ENCODE data around the gene TASL. TPM values are rescaled to one million over a fixed set of nuclear protein-coding genes. Genes with fewer than 3 reads are reported as not detected.
"Not testable (repeated sequence)": the region's sequence is repeated elsewhere in the genome, so short reads cannot be mapped to it uniquely, and the experiment has no call there.

TASL gene, protein sequence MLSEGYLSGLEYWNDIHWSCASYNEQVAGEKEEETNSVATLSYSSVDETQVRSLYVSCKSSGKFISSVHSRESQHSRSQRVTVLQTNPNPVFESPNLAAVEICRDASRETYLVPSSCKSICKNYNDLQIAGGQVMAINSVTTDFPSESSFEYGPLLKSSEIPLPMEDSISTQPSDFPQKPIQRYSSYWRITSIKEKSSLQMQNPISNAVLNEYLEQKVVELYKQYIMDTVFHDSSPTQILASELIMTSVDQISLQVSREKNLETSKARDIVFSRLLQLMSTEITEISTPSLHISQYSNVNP
- not detected in 2 replicates for total RNA-seq (2014; rRNA removed; shearing (Covaris generic))

DNA sequence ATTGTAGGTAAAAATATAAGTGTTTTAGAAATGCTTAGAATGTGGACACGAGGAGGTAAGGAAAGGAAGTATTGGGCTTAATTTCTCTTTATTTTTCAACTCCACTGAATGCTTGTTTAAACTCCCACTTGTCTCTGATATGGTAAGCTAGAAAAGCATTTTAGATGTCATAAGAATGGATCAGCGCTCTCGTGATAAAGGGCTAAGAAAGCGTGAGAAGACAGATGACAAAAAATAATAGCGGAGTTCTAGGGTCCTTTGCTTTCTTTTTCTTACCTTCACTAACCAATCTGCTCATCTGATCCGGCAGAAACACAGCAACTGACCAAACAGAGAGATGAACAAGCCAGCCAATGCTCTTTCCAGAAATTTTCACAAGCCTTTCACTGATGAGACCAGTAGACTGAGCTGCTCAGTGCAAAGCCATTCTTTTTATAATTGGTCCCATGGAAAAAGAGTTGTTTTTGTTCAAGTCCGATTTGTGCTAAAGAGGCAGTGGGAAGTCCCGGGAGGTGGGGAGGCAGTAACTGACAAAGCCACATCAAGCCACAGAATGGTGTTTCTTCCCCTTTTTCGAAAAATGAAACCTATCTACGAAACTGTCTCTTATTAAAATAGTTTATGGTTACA is at the start of gene TASL:
Gene TASL (minus strand): TSS at position 405 of the 630 bp plus-strand sequence. CDS start 17,411 bp downstream, outside the sequence.
- peak; percentile 33 for DNase-seq (ENCODE audit: low read depth)

DNA sequence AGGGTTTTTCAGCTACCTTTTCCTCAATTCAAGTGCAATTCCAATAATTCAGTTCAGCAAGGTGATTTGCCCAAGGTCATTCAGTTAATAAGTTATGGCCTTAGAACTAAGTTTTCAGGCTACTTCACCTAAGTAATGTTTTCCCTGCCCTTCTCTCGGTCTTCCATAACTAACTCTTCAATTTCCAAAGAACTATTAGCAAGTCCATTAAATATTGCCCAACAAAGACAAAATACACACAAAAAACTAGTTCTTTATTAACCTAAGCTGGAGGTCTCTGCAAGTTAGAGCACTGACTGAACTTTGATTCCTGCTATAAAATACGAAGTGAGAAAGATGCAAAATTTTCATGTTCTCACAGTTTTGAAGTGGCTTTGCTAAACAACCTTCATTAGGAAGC is 48.8 kb upstream of the TASL start:
- DNase-seq (ENCODE audit: low read depth) = no peak

DNA sequence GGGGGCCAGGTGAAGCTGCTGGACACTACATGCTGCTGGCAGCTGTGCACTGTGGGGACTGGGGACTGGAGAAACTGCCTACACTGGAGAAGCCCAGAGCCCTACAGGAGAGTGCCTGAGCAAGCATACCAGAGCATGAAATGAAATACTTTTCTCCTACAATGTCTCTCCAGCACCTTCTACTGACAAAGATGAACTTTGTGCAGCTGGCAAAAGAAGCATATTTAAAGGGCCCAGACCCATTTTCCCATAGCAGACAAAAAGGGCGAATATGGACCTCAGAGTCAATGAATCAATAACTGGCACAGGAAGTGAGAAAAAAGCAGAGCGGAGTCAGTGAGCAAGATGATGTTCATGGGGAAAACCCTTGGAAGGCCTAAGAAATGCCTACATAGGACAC is 44.8 kb upstream of the TASL start:
- no peak for DNase-seq (ENCODE audit: low read depth)

DNA sequence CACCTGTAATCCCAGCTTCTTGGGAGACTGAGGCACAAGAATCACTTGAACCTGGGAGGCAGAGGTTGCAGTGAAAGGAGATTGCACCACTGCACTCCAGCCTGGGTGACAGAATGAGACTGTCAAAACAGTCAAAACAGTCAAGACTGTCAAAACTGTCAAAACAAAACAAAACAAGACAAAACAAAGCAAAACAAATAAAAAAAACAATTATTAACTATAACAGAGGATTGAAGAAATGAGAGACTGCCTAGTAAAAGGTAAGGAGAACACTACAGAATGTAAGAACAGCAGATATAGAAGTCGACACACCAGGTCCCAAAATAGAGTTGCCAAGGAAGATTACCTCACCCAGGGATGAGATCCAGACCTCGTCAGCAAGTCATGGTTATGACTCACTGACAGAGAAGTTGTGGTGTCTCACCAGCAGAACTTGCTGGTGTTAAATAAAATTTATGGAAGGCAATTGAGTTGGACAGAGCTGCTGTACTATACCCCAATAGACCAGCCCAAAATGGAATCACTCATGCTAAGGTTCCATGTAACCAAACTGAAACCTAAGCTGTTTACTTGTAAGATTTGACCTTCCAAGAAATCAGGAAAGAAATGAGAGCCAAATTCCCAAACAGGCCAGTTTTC is 43.5 kb upstream of the TASL start:
- DNase-seq (ENCODE audit: low read depth) = peak; percentile 71

DNA sequence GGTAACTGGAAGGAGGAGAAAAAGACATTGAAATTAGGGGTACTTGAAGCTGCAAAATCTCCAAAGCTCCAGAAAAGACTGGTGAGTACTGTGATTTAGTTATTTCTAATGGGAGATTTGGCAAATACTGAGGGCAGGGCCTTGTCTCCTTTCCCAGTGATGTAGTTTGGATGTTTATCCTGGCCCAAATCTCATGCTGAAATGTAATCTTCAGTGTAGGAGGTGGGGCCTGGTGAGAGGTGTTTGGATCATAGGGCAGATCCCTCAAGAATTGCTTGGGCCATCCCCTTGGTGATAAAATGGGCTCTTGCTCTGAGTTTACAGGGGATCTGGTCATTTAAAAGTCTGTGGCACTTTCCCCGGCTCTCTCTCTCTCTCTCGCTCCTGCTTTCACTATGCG is 42.6 kb upstream of the TASL start:
- no peak for DNase-seq (ENCODE audit: low read depth)

DNA sequence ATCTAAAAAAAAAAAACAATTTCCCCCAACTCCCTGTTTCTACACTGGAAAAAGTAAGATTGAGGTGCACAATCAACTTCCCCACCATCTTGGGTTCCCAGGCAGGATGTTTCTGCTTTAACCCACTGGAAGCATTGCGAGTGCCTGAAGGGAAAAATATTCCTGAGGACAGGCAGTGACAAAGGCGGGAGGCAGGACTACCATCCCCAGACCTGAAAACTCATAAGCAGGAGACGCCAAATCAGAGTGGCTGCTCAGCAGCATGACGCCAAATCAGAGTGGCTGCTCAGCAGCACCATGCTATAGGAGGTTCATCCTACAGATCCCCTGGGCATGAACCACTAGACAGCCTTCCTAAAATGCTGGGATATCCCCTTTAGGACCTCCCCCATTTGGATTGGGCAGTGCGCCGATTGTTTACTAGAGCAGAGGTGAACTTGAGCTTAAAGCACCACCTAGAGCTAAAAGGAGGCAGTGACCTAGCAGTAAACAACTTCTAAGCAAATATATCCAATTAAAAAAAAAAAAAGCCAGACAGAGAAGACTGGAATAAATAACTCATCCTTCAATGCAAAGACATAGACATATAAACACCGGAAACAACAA is 40.7 kb upstream of the TASL start:
- DNase-seq (ENCODE audit: low read depth) = peak; percentile 5

DNA sequence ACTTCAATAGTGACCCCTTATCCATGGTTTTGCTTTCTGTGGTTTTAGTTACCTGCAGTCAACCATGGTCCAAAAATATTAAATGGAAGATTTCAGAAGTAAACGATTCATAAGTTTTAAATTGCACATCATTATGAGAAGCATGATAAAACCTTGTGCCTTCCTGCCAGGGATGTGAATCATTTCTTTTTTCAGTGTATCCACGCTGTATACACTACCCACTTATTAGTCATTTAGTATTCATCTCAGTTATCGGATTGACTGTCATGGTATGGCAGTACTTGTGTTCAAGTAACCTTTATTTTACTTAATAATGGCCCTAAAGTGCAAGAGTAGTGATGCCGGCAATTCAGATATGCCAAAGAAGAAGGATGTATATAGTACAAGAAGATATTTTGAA is 37.7 kb upstream of the TASL start:
- peak; percentile 8 for DNase-seq (ENCODE audit: low read depth)

DNA sequence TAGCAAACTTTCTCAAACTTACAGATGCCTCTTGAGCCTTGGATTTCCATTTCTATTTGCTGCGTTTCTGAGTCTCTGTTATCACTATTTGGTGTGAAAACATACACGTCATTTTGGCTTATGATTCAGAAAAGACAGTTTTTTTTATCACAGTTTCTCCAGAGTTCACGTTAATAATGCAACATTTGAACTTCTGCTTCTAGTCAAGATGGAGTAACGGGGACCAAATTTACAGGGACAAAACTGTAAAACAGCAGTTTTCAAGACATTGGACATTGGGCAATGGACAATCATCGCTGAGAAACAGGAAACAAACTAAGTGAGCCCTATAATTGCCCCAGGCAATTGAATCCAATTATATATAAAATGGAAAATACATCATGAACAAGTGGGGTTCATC is 36.2 kb upstream of the TASL start:
- DNase-seq (ENCODE audit: low read depth) = no peak

DNA sequence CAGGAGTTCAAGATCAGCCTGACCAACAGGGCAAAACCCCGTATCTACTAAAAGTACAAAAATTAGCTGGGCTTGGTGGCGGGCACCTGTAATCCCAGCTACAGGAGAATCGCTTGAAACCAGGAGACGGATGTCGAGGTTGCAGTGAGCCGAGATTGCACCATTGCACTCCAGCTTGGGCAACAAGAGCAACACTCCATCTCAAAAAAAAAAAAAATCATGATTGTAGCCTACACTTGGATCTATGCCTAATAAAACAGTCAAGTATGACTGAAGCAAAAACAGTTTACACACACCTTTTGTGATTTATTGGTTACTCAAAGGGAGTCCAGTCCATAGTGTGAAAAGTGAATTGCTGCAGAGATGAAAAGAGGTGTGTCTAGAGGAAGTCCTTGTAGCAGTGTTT is 34.7 kb upstream of the TASL start:
- DNase-seq (ENCODE audit: low read depth) = no peak

DNA sequence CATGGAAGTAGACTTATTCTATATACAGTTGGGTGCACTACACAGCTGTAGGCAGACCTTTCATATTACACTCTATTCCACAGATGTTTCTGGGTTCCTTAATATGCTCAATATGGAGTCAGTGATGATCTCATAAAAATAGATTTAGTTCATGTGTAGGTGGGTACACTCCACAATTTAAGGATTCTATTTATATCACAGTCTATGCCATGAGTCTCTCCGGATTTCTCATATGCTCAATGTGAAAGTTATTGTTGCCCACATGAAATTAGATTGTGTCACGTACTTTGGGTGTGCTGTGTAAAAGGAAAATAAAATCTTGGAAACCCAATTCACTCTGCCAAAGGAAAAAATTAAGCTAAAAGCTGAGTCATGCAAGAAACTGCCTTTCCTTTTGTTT is 32.5 kb upstream of the TASL start:
- DNase-seq (ENCODE audit: low read depth) = no peak

DNA sequence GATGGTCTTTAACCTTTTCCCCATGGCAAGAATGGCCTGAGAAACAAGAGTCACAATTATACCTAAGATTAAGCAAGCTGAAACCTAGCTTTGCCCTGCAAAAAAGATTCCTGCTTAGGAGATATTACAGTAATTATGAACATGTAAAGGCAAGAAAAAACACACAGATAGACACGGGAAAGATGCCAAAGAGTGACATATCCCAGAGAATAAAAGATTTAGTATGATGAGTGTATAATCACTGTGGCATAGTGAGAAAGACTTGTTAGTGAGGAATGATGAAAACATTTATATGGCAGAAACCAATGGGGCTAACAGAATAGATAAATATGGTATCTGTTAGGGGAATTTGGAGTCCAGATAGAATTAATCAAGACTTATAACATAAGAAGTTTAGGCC is 29.6 kb upstream of the TASL start:
- no peak for DNase-seq (ENCODE audit: low read depth)

DNA sequence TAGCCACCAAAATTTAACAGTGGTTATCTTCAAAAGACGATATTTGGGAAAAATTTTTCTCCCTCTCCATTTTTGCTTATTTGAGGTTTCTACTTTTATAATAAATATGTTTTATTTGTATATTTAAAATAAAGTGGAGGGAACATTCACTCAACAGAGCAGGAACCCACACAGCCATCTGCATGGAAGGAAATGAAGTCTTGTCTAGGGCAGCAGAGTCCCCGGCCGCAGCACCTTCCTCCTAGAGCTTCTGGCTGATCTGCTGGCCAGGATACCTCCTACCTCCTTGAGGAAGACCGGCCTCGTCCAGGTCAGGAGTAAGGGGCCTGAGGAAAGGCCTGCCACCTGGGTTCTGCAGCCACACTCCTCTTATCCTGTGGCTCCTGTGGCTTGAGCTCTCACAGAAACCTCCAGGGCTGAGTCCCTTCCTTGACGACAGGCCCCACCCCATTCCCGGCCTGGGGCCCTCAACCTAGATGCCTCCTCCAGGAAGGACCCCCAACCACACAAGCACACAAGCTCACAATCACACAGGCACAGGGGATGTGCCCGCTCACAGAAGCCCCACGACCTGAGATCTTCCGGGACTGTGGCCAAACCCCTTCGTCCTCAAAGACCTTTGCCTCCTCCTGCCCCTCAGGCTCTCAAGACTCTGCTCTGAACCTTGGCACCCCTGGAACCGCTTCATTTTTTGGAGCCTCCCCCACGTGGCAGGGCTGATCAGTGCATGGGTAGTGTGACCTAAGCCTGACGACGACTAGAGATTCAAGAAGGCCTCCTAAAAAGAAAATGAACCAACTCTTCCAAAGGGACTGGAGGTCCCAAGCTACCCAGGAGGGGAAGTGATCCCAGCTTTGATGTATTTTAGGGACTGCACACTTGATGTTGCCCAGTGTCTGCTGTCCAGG is 23.0 kb upstream of the TASL start:
- DNase-seq (ENCODE audit: low read depth) = not testable (repeated sequence)

DNA sequence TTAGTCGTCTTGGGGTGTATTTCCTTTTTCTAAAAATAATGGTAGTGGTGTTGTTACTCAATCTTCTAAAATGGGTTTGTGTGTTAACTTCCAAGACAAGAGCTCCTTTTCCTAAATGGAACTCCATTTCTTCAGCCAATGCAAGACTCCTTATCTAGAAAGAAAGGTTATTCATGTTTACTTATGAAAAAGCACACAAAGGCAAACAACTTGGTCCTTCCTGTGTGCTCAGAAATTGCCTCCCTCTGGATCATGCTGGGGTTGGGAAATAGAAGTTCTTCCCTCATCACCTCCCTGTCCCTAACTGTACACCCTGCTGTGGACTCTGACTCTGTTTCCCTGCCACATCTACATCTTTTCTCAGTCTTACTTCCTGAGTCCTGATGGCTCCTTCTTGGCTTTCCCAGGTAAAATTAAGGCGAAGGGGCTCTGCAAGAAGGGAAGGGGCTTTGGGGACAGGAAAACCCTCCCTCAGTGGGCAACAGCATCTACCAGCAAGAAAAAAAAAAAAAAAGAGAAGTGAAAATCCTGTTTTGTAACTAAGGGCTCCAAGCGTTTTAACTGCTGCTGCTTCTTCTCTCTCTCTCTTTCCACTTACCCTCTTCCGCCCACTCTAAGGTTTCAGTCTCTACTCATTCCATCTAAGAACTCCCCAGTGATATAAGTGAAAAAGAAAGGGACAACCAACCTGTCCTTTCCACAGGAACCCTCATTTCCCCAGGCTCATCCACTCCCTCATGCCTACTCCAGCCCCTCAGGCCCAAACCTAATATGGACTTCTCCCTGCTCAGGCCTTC is 19.8 kb upstream of the TASL start:
- no peak for DNase-seq (ENCODE audit: low read depth)

DNA sequence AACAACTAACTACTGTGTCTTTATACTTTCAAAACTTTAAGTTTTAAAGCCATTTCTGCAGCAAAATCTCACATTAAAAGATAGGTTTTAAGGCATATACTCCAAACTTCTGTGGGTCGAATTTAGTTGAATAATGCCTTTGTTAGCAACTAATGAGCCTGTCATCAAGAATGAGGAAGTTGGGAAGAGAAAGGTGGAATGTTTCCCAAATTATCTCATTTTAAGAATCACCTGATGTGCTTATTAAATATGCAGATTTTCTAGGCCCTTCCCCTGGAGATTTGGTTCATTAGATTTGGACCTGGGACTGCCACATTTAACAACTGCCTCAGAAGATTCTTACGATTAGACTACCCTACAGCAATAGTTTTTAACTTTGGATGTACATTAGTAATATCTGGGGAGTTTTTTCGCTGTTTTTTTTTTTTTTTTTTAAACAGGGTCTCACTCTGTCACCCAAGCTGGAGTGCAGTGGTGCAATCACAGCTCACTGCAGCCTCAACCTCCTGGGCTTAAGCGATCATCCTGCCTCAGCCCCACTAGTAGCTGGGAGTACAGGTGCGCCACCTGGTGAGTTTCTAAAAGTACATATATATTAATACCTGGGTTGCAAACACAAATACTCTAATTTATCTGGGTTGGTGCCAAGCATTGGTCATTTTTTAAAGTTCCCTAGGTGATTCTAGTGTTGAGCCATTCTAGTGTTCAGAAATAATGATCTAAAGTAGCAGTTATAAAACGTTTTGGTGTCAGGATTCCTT is 16.1 kb upstream of the TASL start:
- no peak for DNase-seq (ENCODE audit: low read depth)

DNA sequence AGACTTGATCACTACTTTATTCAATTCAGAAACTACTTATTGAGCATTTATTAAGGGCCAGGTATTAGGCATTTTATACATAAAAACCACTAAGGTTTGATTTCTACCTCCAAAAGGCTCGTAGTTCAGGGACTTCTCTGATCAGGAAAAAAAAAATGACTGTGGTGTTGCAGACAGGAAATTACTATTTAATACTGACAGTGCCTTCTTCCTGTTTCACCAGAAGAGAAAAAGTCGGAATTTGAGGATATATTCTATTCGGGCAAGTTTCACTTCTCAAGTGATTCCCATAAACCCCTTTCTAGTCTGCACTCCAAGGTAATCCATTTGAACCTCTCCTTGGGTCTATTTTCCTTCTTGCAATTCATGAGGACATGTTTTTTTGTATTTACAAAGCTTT is 15.3 kb upstream of the TASL start:
- no peak for DNase-seq (ENCODE audit: low read depth)

DNA sequence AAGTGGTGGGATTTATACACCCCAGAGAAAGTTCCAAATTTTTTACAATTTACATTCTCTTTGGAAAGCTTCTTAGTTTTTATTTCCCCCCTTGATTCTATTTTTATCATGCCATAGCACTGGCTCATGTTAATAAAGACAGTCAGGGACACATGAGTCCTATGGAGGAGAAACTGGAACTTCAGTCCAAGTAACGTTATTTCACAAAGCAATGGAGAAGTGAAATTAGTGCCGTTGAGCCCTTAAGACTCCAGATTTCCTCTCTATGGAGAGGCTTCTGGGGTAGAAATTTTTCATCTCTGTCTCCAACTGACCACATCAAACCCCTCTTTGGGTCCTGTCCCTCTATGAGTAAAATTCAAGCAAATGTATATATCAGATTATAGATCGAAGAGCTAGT is 12.8 kb upstream of the TASL start:
- DNase-seq (ENCODE audit: low read depth) = no peak

DNA sequence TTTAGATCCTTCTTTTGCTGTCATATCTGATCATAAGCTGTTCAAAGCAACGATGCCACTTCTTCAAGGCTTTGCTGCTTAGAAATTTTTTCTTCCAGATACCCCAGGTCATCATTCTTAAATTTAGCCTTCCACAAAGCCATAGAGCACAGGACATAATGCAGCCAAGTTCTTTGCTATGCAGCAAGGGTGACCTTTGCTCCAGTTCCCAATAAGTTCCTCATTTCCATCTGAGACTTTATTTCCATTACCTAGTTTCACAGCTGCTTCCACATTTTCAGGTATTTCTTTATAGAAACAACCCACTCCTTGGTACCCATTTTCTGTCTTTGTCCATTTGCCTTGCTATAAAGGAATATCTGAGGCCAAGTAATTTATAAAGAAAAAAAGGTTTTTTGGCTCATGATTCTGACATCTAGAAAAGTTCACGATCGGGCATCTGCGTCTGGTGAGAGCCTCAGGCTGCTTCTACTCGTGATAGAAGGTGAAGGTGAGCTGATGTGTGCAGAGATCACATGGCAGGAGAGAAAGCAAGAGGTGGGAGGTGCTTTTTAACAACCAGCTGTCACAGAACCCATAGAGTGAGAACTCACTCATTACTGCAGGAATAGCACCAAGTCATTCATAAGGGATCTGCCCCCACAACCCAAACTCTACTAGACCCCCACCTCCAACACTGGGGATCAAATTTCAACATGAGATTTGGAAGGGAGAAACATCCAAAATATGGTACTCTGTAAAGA is 11.8 kb upstream of the TASL start:
- DNase-seq (ENCODE audit: low read depth) = no peak

DNA sequence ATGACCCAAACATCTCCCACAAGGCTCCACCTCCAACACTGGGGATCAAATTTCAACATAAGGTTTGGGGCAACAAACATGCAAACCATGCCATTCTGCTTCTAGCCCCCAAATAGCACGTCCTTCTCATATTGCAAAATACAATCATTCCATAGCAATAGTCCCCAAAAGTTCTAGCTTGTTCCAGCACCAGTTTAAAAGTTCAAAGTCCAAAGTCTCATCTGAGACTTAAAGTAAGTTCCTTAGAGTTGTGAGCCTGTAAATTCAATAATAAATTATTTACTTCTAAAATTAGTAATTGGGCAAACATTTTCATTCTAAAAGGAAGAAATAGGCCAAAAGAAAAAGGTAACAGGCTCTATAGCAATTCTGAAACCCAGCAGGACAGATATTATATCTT is 8.9 kb upstream of the TASL start:
- no peak for DNase-seq (ENCODE audit: low read depth)

DNA sequence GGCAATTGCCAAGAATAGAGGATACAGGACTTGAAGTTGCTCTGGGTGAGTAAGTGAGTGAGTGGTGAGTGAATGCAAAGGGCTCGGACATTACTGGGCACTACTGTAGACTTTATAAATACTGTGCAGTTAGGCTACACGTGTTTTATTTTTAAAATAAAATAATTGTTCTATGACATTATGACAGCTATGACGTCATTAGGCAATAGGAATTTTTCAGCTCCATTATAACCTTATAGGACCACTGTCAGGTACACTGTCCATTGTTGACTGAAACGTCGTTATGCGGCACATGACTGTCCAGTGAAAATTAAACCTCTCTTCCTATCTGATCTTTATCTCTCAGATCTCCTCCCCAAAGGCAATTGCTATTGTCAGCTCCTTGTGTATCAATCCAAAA is 5.1 kb upstream of the TASL start:
- no peak for DNase-seq (ENCODE audit: low read depth)
